H1 (cell line): ENCODE data around the gene NAGS. TPM values are rescaled to one million over a fixed set of nuclear protein-coding genes. Genes with fewer than 3 reads are reported as not detected.

Source experiments
- CTCF ChIA-PET: fragments of 300-600 bp; sonication (Branson Sonifier 250); formaldehyde crosslinking; loops from one replicate; lab custom pipeline; 2021; ENCODE audit not compliant: partially characterized antibody; lab: Charles Lee
- POLR2A ChIA-PET: fragments of 300-600 bp; sonication (Branson Sonifier 250); formaldehyde crosslinking; loops from one replicate; lab custom pipeline; 2021; ENCODE audit warnings: inconsistent platforms; ENCODE audit not compliant: partially characterized antibody; lab: Charles Lee
- DNase-seq, 2 experiments: peaks; one replicate each; pipeline versions ENCODE4 v3.0.0 to v3.0.0-alpha.2; 2010 to 2022; ENCODE audit warnings: low spot score in 2 of 2, low read depth in 1 of 2, mixed read lengths in 1 of 2
- FAIRE-seq: peaks from 2 replicates; lab custom pipeline; 2011; peaks lifted over from hg19 to GRCh38; lab: Jason Lieb, UNC
- H2AFZ ChIP-seq: 2 replicates; pipeline ENCODE4 v1.8.1; 2012; ENCODE audit warnings: low read length, inconsistent platforms
- H2AK5ac ChIP-seq: 2 replicates; pipeline ENCODE4 v1.6.1; 2013; ENCODE audit warnings: low read depth, low read length
- H2BK120ac ChIP-seq: replicated peaks from 2 replicates; pipeline ENCODE3; 2013; ENCODE audit warnings: low read depth, low read length, inconsistent platforms
- H2BK12ac ChIP-seq: 2 replicates; pipeline ENCODE4 v1.6.1; 2013; ENCODE audit warnings: low read depth, low read length
- H2BK15ac ChIP-seq: 2 replicates; pipeline ENCODE4 v1.6.1; 2013; ENCODE audit warnings: low read length
- H2BK20ac ChIP-seq: 2 replicates; pipeline ENCODE4 v1.6.1; 2013; ENCODE audit warnings: low read length
- H2BK5ac ChIP-seq: 2 replicates; pipeline ENCODE4 v1.6.1; 2013; ENCODE audit warnings: low read depth, low read length
- H3K14ac ChIP-seq: 2 replicates; pipeline ENCODE4 v1.6.1; 2013; ENCODE audit warnings: inconsistent platforms; ENCODE audit not compliant: insufficient read length
- H3K18ac ChIP-seq: 2 replicates; pipeline ENCODE4 v1.6.1; 2013; ENCODE audit warnings: low read length; ENCODE audit errors: extremely low read depth
- H3K23ac ChIP-seq: 2 replicates; pipeline ENCODE4 v1.6.1; 2013; ENCODE audit warnings: inconsistent platforms; ENCODE audit not compliant: insufficient read length
- H3K23me2 ChIP-seq: 2 replicates; pipeline ENCODE4 v1.6.1; 2013; ENCODE audit warnings: low read depth, low read length
- H3K27ac ChIP-seq: 2 replicates; pipeline ENCODE4 v1.6.1; 2011; ENCODE audit warnings: low read depth, low read length, inconsistent platforms
- H3K27me3 ChIP-seq, 4 experiments: replicated peaks in 1 of 4; 1 replicate in 1 of 4; 2 replicates in 3 of 4; pipeline versions ENCODE4 v1.6.1 to v1.8.1; 2011 to 2013; ENCODE audit warnings: low read length in 3 of 4, mild to moderate bottlenecking in 3 of 4, inconsistent platforms in 2 of 4, mixed read lengths in 2 of 4, moderate library complexity in 1 of 4; ENCODE audit not compliant: control insufficient read depth in 3 of 4, insufficient read depth in 3 of 4; ENCODE audit errors: extremely low read depth in 1 of 4
- H3K36me3 ChIP-seq, 4 experiments: 2 replicates each; pipeline versions ENCODE4 v1.6.1 to v1.8.1; 2011 to 2013; ENCODE audit warnings: mild to moderate bottlenecking in 4 of 4, low read length in 3 of 4, moderate library complexity in 2 of 4, control low read depth in 1 of 4, inconsistent platforms in 1 of 4; ENCODE audit not compliant: insufficient read depth in 4 of 4, control insufficient read depth in 2 of 4
- H3K4ac ChIP-seq: replicated peaks from 2 replicates; pipeline ENCODE3; 2013; ENCODE audit warnings: low read length, low read depth, mixed read lengths, inconsistent platforms; ENCODE audit not compliant: insufficient read length
- H3K4me1 ChIP-seq, 4 experiments: replicated peaks in 1 of 4; 1 replicate in 1 of 4; 2 replicates in 3 of 4; pipeline versions ENCODE4 v1.6.1 to v1.8.1; 2011 to 2013; ENCODE audit warnings: low read length in 3 of 4, inconsistent platforms in 2 of 4, mixed read lengths in 1 of 4; ENCODE audit not compliant: insufficient read depth in 4 of 4, control insufficient read depth in 3 of 4
- H3K4me2 ChIP-seq, 2 experiments: 2 replicates each; pipeline versions ENCODE4 v1.6.1 to v1.8.1; 2011 to 2013; ENCODE audit warnings: low read depth in 2 of 2, low read length in 2 of 2, control low read depth in 1 of 2, inconsistent platforms in 1 of 2, mild to moderate bottlenecking in 1 of 2; ENCODE audit not compliant: insufficient read depth in 1 of 2
- H3K4me3 ChIP-seq, 4 experiments: fragments of 200-600, 300-600 bp in 1 of 4; sonication (generic), shearing (Covaris generic), sonication (Bioruptor Twin) in 1 of 4; 2 replicates each; pipeline versions ENCODE4 v1.5.1 to v1.8.1; 2011 to 2016; ENCODE audit warnings: low read length in 4 of 4, low read depth in 3 of 4, control low read depth in 2 of 4, inconsistent platforms in 2 of 4, mild to moderate bottlenecking in 2 of 4, mixed read lengths in 1 of 4, moderate library complexity in 1 of 4; ENCODE audit not compliant: insufficient read depth in 2 of 4; ENCODE audit errors: extremely low read depth in 1 of 4
- H3K56ac ChIP-seq: replicated peaks from 2 replicates; pipeline ENCODE3; 2013; ENCODE audit warnings: low read depth, mild to moderate bottlenecking, mixed read lengths, low read length, inconsistent platforms; ENCODE audit not compliant: insufficient read length
- H3K79me1 ChIP-seq: 2 replicates; pipeline ENCODE4 v1.6.1; 2013; ENCODE audit warnings: low read depth, low read length, control low read depth
- H3K79me2 ChIP-seq, 2 experiments: 2 replicates each; pipeline versions ENCODE4 v1.6.1 to v1.8.1; 2012 to 2013; ENCODE audit warnings: low read length in 2 of 2, mild to moderate bottlenecking in 2 of 2, inconsistent platforms in 1 of 2; ENCODE audit not compliant: insufficient read depth in 2 of 2, control insufficient read depth in 1 of 2
- H3K9ac ChIP-seq, 4 experiments: replicated peaks in 1 of 4; 1 replicate in 1 of 4; 2 replicates in 3 of 4; pipeline versions ENCODE4 v1.6.1 to v1.8.1; 2011 to 2013; ENCODE audit warnings: low read depth in 3 of 4, low read length in 3 of 4, control low read depth in 2 of 4, mild to moderate bottlenecking in 2 of 4, moderate library complexity in 2 of 4, inconsistent platforms in 1 of 4; ENCODE audit errors: extremely low read depth in 1 of 4
- H3K9me3 ChIP-seq, 2 experiments: 2 replicates each; pipeline versions ENCODE4 v1.6.1 to v1.8.1; 2012 to 2013; ENCODE audit warnings: mild to moderate bottlenecking in 2 of 2, moderate library complexity in 2 of 2, control low read depth in 1 of 2, inconsistent platforms in 1 of 2, low read depth in 1 of 2, low read length in 1 of 2, mixed read lengths in 1 of 2; ENCODE audit not compliant: insufficient read depth in 2 of 2
- H4K20me1 ChIP-seq, 2 experiments: replicated peaks in 1 of 2; 2 replicates each; pipeline versions ENCODE3 to v1.8.1; 2011 to 2013; ENCODE audit warnings: inconsistent platforms in 2 of 2, low read length in 2 of 2, mild to moderate bottlenecking in 1 of 2; ENCODE audit not compliant: insufficient read depth in 2 of 2, control insufficient read depth in 1 of 2
- H4K5ac ChIP-seq: 2 replicates; pipeline ENCODE4 v1.6.1; 2013; ENCODE audit warnings: low read length, low read depth, mixed read lengths, inconsistent platforms; ENCODE audit not compliant: insufficient read length
- H4K8ac ChIP-seq: 2 replicates; pipeline ENCODE4 v1.8.0; 2013; ENCODE audit warnings: mild to moderate bottlenecking, moderate library complexity, low read length, inconsistent platforms; ENCODE audit not compliant: insufficient read depth; ENCODE audit errors: extremely low read depth
- H4K91ac ChIP-seq: replicated peaks from 2 replicates; pipeline ENCODE3; 2013; ENCODE audit warnings: low read length, mixed read lengths, inconsistent platforms; ENCODE audit not compliant: insufficient read length
- CHD2 ChIP-seq: IDR thresholded peaks from 2 replicates; pipeline ENCODE4 v1.6.1; 2012; ENCODE audit warnings: low read length, improper control_type of control experiment
- EZH2 ChIP-seq: fragments of 200-600 bp; sonication (generic); IDR thresholded peaks from 2 replicates; pipeline ENCODE4 v1.7.1; 2012; ENCODE audit warnings: low read depth, mild to moderate bottlenecking, moderate library complexity, low read length, inconsistent platforms; ENCODE audit not compliant: severe bottlenecking
- HDAC2 ChIP-seq, 2 experiments: fragments of 300-600 bp in 1 of 2; sonication (generic) in 1 of 2; IDR thresholded peaks; 2 replicates each; pipeline ENCODE4 v1.6.1; 2011 to 2012; ENCODE audit warnings: low read depth in 2 of 2, low read length in 2 of 2, mild to moderate bottlenecking in 2 of 2, moderate library complexity in 2 of 2, borderline replicate concordance in 1 of 2, inconsistent platforms in 1 of 2
- KDM1A ChIP-seq: fragments of 200-600, 300-600 bp; sonication (generic); IDR thresholded peaks from 2 replicates; pipeline ENCODE4 v1.7.1; 2016; ENCODE audit warnings: mild to moderate bottlenecking, low read length, borderline replicate concordance
- POU5F1 ChIP-seq: IDR thresholded peaks from 2 replicates; pipeline ENCODE4 v1.6.1; 2011; ENCODE audit warnings: low read depth, mild to moderate bottlenecking, low read length, moderate library complexity
- RBBP5 ChIP-seq: IDR thresholded peaks from 2 replicates; pipeline ENCODE4 v1.7.1; 2012; ENCODE audit warnings: low read depth, mild to moderate bottlenecking, inconsistent platforms, low read length, moderate library complexity, borderline replicate concordance
- RNF2 ChIP-seq: fragments of 200-900, 300-1000 bp; sonication (generic); IDR thresholded peaks from 2 replicates; pipeline ENCODE4 v1.7.1; 2016; ENCODE audit warnings: borderline replicate concordance, low read depth, mild to moderate bottlenecking, antibody characterized with exemption, low read length; ENCODE audit not compliant: poor library complexity, severe bottlenecking; ENCODE audit errors: missing control alignments
- SRF ChIP-seq: IDR thresholded peaks from 2 replicates; pipeline ENCODE4 v1.6.1; 2011; ENCODE audit warnings: mild to moderate bottlenecking, low read depth, low read length, moderate library complexity
- TAF1 ChIP-seq: IDR thresholded peaks from 2 replicates; pipeline ENCODE4 v1.6.1; 2011; ENCODE audit warnings: mild to moderate bottlenecking, low read depth, low read length
- WGBS, 2 experiments: shearing (Covaris generic) in 1 of 2; methylation state at CpG; one replicate each; pipeline versions ENCODE4 v1.1.6 to v1.1.7; 2013 to 2015; ENCODE audit warnings: low lambda C conversion rate in 2 of 2, mixed read lengths in 2 of 2, inconsistent platforms in 1 of 2, low coverage in 1 of 2, missing lambda C conversion rate in 1 of 2; ENCODE audit not compliant: insufficient replicate concordance in 2 of 2, insufficient coverage in 1 of 2, insufficient read length in 1 of 2; ENCODE audit errors: extremely low coverage in 1 of 2, missing lambda C conversion rate in 1 of 2; 5-methylcytosine and 5-hydroxymethylcytosine counted together
- polyA plus RNA-seq, 7 experiments: library from polyadenylated mRNA; depleted of rRNA in 3 of 7; stranded (reverse) in 5 of 7; unstranded in 2 of 7; fragments of >200 nt in 5 of 7; fragments of 200-250 nt in 2 of 7; gene quantifications; 1 replicate in 5 of 7; 2 replicates in 1 of 7; 4 replicates in 1 of 7; pipeline versions ENCODE4 v1.2.1 to v1.2.3, GENCODE V29; 2011 to 2013; ENCODE audit warnings: missing spikeins in 2 of 7, mixed read lengths in 2 of 7
- total RNA-seq: library from RNA; stranded (reverse); fragmentation: NEBNext Ultra II Directional; extraction: Animal tissue kit (Norgen Biotek cat#: 25700); gene quantifications from 2 replicates; pipeline ENCODE4 v1.2.1, GENCODE V29; 2021
- TF ChIP-seq, protein P1 (sequence below): IDR thresholded peaks from 2 replicates; pipeline ENCODE4 v1.6.1; 2012; ENCODE audit warnings: low read length, inconsistent platforms

Gene NAGS
- total and polyA plus RNA-seq, 2 of the 8 experiments (the other 6 are each of a cell fraction or from before 2014, with no cell fraction given): 4.0 to 5.1 TPM

DNA sequence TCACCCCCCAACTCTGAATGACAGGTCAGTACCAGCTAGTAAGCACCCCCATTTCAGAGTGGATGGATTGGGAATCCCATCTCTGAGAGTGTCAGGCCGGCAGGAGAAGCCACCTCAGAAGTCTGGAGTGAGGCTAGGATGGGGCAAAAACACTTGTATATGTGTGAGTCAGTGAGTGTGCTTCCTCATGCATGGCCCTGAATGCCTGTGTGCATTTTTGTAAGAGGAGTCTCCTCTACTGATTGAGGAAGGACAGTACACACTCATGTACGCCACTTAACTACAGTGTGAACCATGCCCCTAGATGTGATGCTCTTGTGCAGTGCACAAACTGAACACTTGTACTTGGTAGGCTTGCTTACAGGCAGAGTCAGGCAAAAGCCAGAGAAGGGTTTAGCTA lies 22.3 kb upstream of the NAGS start:
- H3K9ac ChIP-seq: no peak overlapping the region
- ChIA-PET CTCF (interaction anchor here (1.0 to 22.7 kb wide), 18 partner anchors 8 to 368 kb away, joined by 3 to 416 read pairs (median 9); partner anchors contain the start of genes ASB16, NAGS and PPY), POLR2A (interaction anchor here (0.9 to 1.2 kb wide), 2 partner anchors 12 to 25 kb away, joined by 3 read pairs; no protein-coding TSS in a partner anchor)
- no peak overlapping the region for H3K56ac ChIP-seq
- H3K4me3 ChIP-seq: no peak overlapping the region
- 0 out of 2 replicates have a peak overlapping the region, but pooled peaks have one; percentile 20 for H2BK12ac ChIP-seq
- no peak overlapping the region for H2BK120ac ChIP-seq
- H4K8ac ChIP-seq: no peak overlapping the region
- peaks cover 0 to 4% (median 2%) of the 10 kb centered on the region in 4 experiments; a peak in 3 of 7 replicates for H3K4me1 ChIP-seq
- FAIRE-seq (no peak), DNase-seq (no peak)
- WGBS, 2 experiments: 96% methylated on average over 2 of the region's 2 CpGs; no CpG with 5 or more reads in 1 of the 2 experiments
- H3K79me1 ChIP-seq: no peaks in the 10 kb centered on the region
- peaks cover 6% of the 10 kb centered on the region for H3K23me2 ChIP-seq
- H3K36me3 ChIP-seq: no peaks in the 10 kb centered on the region
- TF ChIP-seq, protein P1, sequence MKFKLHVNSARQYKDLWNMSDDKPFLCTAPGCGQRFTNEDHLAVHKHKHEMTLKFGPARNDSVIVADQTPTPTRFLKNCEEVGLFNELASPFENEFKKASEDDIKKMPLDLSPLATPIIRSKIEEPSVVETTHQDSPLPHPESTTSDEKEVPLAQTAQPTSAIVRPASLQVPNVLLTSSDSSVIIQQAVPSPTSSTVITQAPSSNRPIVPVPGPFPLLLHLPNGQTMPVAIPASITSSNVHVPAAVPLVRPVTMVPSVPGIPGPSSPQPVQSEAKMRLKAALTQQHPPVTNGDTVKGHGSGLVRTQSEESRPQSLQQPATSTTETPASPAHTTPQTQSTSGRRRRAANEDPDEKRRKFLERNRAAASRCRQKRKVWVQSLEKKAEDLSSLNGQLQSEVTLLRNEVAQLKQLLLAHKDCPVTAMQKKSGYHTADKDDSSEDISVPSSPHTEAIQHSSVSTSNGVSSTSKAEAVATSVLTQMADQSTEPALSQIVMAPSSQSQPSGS: no peak
- TF ChIP-seq HDAC2 (IDR thresholded peaks at IDR 0.05; ENCODE audit: borderline replicate concordance in 1 of 2, low read depth in 2 of 2, low read length in 2 of 2) (no peak), POU5F1 (no peak), RNF2 (no peak), EZH2 (no peak), SRF (no peak), CHD2 (no peak), RBBP5 (no peak), TAF1 (no peak), KDM1A (no peak)
- H3K18ac ChIP-seq: no peak overlapping the region
- H2BK20ac ChIP-seq: no peak overlapping the region
- H2AK5ac ChIP-seq: no peak overlapping the region
- H2BK5ac ChIP-seq: no peak overlapping the region
- no peak overlapping the region for H3K23ac ChIP-seq
- H3K27me3 ChIP-seq: peaks cover 0 to 5% (median 4%) of the 10 kb centered on the region in 4 experiments; a peak in 3 of 7 replicates
- H3K79me2 ChIP-seq: no peaks in the 10 kb centered on the region
- no peak overlapping the region for H3K4me2 ChIP-seq
- H3K27ac ChIP-seq: no peak overlapping the region
- H3K4ac ChIP-seq: no peak overlapping the region
- no peak overlapping the region for H4K5ac ChIP-seq
- H2AFZ ChIP-seq: no peak overlapping the region
- H3K9me3 ChIP-seq: no peaks in the 10 kb centered on the region
- no peak overlapping the region for H2BK15ac ChIP-seq
- H4K91ac ChIP-seq: no peak overlapping the region
- H4K20me1 ChIP-seq: no peaks in the 10 kb centered on the region
- no peak overlapping the region for H3K14ac ChIP-seq
